HG03196 (cell line): Measurements from ENCODE around the gene TRIB2.

Source experiments
- ATAC-seq: cut with Tn5 transposase; IDR thresholded peaks from one replicate; pipeline ENCODE4 v1.9.1; 2021; ENCODE audit not compliant: unreplicated experiment

TRIB2 gene

DNA sequence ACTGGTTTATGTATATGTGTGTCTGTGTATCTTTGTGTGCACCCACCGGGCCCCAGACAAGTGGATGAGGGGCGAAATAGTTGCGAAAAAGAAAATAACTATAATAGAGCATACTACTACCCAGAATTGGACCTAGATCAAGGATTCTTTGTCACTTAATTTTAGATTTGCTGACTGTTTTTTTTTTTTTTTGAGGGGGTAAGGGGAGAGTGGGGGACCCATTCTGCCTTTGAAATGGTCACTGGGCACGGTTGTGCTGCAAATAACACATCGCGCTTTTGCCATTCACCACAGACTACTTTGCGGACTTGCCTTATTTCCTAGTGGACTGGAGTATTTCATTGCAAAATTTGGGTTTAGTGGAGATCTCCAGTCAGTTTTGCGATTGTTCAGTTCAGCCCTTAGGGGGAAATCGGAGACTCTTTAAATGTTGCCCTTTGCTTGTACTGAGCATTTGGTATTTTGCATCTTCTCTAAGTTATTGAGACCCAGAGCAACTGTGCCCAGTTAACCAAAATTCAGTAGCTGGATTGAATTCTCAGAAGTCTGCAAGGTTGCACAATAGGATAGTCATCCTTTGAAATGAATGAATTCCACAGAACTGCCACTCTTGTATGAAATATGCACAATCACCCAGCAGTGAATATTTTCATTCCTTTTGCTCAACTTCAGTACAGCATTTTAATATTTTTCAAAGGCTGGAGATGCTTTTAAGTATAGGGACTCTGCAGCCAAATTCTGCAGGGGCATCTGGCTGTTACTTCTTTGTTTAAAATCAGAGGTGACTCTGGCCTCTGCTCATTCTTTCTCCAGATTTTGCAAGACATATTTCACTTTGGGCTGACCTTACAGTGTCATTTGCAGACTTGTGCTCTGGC is 2.9 kb downstream of the TRIB2 start:
- no peak for ATAC-seq

DNA sequence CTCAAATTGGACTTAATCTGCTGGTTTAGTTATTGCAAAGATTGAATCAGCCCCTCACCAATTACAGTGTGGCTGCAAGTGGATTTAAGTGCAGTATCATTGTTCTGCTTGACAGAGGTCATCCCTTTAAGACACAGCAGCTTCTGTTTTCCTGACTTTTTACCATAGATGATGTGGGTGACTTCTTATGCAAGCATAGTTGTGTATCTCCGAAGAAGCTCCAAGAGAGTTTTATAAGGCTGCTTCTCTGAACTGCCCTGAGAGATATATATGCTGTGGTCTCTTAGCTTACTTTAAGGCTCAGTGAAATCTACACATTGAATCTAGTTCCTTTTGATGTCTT is 3.5 kb downstream of the TRIB2 start:
- no peak for ATAC-seq

DNA sequence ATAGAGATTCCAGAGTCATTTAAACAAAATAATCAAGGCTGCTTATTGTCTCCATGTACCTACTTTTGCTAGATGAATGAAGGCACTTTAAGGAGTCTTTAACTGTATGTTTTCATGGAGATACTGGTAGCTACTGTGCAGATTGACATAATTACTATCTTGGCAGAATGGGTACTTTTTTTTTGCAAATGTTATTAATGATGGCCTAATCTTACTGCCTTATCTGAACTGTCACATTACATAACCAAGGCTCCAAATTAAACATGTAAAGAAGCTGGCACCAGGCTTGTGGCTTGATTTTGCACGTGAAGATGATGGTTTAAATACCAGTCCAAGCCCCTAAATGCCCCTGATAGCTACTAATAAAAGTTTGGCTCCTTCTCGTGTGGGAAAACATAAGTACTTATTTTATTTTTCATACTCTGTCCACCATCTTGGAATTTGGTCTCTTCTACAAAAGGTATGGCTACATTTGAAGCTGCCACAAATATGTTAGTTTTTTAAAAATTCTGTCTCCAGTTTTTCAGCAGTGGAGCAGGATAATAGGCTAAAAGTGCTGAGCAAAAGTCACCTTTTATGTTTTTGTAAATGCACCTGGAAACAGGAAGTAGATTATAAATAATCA is 4.1 kb downstream of the TRIB2 start:
- no peak for ATAC-seq

DNA sequence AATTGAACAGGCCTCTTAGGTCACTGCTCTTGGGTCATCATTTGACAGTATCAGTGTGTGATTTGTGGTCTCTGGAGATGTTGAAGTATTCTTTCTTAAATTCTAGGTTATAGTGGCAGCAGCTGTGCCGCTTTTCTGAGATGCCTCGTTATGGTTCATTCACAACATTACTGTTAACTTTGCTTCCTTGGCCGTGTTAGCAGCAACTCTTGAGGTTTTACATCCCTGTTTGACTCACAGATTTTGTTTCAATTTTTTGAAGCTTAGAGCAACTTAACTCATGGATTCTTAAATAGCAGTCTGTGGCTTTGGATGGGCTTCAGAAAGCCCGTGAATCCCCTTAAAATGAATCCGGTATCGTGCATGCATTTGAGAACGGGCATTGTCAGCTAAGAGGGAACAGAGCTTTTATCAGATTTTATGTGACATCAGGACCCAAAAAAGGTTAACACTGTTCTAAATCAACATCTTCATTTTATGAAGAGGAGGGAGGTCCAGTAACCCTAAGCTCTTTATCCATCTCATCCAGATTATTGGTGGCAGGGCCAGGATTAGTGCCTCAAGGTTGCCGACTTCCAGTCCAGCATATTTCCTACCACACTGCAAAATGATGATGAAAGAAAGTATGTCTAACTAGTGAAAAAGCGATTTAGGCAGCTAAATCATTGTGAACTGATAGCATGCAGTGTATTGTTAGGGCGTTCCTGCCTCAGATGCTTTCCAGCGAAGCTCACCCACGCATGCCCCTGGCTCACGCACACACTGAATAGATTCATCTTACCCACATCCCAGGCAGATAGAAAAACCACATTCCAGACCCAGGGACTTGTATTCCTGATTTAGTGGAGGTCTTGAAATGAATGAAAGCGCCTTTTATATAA is 5.1 kb downstream of the TRIB2 start:
- ATAC-seq: no peak

DNA sequence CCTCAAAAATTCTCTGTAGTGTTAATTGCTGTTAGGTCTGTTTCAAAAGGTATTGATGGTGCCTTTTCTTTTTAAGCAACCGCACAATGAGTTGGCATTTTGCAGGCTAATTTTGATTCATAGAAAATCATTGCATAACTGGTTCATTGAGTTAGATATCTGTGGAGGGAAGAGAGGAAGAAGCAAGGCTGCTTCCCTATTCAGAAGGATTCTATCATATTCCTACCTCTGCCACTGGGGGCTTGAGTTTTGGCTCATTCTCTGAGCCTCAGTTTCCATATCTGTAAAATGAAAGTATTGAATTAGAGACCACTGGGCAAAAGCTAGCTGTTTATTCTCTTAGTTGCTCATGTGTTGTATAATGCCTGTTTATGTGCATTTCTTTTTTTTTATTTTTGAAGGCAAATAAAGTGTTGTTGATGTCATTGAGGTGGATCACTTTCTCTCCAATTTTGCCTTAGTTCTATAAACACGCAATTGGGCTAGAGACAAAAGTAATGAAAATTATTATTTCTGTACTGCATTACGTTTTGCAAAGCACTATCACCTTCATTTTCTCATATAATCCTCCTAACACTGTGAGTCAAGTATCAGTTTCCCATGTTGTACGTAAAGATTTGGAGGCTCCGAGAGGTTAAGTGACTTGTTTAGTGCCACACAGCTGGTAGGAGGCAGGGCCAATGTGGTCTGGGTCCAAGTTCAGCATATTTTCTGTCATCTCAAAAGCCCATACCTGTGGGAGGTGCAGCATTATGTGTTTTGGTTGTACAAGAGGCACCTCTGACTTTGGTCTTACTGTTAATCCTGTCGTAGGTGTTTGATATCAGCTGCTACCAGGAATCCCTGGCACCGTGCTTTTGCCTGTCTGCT is 5.9 kb downstream of the TRIB2 start:
- ATAC-seq: no peak

DNA sequence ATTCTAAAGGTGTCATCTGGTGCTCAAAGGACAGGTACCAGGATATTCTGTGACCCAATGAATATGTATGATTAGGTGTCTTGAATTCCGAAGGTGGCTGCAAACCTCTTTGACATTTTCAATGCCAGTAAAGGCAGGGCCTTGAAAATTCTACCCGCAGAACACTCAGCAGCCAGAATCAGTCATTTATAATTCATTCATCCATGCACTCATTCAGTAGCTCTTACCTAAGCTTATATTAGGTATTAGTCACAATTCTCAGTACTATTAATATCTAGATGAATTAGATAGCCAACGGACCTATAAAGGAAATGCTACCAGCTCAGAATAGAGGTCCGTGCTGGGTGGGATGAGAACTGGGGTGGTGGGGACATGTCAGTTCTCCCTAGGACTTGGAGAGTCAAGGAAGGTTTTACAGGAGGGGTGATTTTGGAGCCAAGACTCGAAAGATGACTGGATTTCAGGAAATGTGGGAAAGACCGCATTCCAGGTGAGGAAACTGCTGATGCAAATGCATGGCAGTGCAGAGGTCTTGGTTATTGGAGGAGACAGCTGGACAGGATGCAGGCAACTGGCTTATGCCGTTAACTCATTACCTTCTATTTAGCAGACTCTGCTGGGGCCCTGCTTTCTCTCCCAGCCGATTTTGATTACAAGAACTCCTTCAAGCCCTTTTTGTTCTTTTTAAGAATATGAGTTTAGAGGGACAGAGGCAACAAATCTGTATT is 7.2 kb downstream of the TRIB2 start:
- ATAC-seq: no peak

DNA sequence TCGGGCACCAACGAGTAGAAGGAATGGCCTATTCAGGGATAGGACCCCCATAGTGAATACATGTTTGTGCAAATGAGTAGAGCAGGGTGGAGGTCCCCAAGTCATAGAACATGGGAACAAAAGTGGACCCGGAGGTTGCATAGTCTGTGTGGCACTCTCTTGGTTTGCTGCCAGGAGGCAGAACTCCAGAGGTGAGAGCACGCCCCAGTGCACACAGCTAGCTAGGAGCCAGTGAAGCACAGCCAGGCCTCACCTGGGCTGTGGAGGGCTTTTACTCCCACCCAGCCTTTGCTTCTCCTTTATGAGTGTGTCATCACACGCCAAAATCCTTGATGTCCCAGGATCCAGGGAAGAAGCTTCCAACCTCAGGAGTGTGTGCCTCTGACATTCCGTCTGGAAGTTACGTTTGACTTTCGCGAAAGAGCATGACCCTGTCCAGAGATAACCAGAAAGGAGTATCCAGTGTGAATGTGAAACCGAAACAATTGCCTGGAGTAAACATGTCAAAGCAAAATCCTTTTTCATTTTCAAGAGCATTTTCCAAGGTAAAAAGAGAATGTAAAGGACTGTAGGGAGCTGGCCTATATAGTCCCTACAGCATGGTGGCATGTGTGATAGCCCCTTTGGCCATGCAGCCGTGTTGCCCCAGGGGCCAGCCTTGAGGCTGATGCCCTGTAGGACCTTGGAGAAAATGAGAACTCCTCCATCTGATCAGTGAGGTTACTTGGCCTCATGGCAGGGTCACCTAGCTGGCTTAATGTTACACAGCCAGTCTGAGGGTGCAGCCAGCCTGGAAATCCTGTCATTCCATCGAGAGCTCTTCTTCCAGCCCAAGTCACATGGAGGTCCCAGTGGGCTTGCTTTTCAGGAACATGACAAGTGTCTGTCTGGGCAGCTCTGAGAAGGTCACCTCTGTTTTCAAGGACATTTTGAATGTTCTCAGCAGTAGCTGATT is 8.8 kb downstream of the TRIB2 start:
- no peak for ATAC-seq

DNA sequence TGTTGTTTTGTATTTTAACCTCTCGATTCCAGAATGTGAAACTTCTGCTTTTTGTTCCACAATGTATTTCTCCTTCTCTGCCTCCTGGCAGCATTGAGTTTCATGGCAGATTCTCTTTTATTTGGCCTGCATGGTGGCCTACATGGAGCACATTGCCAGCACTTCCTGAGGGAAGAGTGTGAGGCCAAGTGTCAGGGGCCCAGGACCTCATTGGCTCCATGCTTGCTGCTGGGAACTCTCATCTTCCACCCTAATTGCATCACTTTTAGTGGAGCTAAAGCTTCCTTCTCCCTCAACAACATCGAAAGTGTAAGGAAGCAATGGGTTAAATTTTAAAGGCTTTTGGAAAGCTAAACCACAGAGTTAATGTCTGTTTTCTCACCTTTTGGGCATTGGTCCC is 9.5 kb downstream of the TRIB2 start:
- no peak for ATAC-seq

DNA sequence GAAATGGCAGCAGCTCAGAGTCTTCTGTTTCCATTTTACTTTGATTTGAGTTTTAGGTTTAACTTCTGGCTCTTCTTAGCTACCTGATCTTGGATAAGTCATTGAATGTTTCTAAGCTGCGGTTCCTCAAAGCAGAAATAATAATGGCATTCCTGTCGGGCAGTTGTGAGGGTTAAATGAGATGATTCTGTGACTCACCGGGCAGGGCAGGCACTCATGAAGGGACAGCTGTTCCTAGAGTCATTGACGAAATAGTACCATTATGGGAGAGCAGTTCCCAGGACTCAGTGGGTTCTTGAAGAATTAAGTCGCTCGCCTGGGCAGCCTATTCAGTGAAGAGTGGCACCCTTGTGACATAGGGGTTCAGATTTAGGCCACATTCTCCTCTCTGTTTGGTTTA is 10.3 kb downstream of the TRIB2 start:
- no peak for ATAC-seq

DNA sequence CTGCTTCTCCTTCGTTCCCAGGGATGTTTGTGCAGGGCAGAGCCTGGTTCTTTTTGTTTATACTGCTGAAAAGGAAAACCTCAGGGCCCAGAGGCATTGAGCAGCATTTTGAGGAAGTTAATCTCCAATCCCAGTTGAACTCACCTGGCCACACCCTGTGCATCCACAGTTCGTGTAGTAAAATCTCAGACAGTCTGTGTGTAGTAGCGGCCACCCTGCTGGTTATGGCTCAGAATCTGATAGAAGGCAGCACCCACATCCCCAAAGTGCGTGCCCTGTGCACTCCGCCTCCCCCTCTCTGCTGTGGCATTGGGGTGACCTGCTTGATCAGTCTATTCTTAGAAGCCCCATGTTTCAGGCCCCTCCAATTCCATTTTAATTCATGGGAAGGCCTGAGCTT is 10.9 kb downstream of the TRIB2 start:
- ATAC-seq: no peak

DNA sequence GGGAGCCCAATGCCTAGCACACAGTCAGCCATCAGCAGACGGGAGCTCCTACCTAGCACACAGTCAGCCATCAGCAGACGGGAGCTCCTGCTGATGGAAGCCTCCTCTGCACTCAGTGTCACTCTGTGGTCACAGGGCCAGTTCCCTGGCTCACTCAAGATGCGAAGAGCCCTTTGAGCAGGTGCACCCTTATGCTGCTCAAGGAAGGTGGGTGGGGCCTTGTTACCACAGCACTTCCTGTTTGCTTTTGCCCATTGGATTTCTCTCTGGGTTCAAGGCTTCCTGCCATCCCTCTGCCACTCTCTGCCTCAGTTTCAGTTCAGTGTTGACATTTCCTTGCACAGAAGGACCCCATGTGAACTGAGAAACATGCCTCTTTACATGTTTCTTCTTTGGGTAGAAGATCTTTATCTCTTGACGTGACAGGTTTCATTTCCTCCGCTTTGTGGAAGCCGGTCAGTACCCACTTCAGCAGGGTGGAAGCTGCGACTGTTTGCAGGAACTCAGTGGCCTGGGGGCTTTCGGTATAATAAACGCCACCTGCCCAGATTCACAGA is 11.6 kb downstream of the TRIB2 start:
- peak; percentile 96 for ATAC-seq

DNA sequence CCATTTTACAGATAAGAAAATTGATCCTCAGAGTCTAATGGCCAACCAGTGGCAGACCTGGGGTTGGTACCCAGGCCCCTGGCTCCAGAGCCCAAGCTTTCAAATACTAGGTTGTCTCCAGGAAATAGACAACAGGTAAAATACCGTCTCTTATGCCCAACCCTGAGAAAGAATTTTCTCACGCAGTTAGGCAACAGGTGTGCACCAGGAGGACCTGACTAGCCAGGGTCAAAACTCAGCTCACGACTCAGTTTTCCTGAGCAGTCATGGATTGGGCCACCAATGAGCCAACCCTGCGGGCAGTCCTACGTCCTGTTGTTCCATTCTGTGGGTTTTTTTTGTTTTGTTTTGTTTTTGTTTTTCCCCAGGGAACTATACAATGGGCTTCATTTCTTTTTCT is 13.5 kb downstream of the TRIB2 start:
- ATAC-seq: no peak

DNA sequence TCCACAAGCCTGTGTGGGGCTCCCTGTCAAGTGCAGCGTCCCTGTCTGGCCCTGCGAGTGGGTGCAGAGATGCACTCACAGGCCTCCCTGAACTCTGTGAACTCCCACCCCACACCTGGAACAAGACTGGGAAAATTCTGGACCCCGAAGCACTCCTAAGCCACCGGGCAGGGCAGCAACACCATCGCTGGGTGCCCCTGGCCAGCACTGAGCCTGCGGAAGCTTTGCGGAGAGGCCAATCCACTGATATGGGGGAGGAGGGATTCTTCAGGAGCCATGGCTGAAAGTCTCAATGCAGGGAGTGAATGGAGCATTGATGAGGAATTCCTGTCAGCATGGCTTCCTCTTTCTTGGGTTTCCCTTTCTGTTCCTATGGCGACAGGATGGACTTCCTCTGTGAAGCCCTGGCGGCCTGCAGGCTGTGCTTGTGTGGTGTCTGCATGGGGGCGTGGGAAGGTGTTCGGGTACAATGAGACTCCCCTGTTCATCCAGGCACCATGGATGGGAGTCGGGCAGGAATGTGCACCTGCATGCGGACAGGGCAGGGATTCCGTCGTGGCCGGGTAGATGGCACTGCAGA is 15.1 kb downstream of the TRIB2 start:
- no peak for ATAC-seq

DNA sequence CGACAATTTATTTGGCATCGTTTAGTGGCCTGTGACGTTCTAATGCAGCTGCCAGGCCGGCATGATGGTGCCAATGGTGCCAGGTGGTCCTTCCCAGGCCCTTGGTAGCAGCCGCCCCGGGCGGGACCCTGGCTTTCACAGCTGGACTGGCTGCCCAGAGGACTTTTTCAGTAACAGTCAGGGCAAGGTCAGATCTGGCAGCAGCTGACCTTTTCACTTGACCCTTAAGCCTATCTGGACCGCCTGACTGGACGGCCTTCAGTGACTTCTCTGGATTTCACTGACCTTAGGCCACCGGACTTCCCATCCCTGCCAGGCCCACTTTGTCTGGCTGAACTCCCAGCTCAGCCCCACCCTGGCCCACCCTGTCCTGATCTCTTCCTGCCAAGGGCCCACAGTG is 15.9 kb downstream of the TRIB2 start:
- no peak for ATAC-seq

DNA sequence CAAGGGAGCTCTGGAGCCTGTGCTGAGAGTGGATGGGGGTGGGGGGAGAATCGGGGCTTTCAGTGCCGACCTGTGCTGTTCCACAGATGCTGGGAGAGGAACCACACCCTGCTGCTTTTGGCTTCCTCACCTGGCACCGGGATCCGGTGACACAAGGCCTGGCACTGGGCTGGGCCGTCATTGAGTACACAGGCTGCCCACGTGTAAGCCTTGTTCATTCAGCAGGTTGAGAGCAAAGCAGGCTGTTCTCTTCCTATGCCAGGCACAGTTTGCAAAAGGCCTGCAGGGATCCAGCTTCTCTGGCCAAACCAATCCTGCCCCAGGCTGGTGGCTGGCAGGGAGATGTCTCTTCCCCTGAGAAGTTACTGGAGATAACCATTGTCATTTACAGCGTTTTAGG is 17.1 kb downstream of the TRIB2 start:
- no peak for ATAC-seq

DNA sequence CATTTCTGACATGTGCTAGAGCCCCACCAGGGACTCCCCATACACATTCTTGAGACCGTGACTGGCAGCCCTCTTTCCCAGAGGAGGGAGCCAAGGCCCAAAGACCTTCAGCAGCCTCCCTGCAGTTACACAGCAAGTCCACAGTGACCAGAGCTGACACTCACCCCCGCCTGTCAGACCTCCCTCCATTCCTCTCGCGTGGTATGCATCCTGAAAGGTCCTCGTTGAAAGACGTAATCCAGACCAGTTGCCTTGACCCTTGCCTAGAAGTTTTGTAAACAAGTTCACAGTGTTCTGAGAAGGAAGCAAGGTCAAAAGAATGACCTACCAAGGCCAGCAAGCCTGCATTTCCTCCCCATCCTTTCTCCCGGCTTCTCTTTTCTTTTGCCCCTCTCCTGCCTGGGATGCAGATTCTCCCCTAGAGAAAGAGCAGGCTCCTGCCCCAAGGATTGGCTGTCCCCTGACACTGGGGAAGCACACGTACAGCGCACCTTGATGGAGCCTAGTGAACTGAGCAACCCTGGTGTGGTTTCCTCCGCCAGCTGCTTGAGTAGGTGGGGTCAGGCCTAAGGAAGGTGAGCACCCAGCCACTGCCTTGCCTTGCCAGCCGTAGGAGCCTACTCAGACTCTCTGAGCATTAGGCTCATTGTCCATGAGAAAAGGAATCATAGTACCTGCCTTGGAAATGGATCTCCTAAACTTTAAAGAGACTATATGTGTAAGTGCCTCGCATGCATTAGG is 18.3 kb downstream of the TRIB2 start:
- ATAC-seq: no peak

DNA sequence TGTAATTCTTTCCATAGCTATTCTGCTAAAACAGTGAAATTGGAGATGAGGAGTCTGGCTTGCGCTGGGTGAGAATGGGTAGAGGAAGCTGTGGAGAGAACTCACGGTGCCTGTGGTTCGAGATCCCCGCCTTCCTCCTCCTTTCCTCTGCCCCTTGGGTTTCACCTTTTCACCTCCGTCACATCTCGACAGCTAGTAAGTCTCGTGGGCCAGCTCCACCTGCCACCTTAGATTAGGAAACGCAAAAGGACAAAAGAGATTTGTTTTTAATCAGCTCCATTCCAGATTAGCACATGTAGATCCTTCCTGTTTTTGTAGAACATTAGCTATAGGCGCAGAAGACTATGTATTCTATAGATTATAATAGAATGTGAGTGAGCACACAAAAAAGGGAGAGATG is 20.6 kb downstream of the TRIB2 start:
- ATAC-seq: no peak
